H1 (cell line): ENCODE measurements around the gene DOCK3. TPM values are rescaled to one million over a fixed set of nuclear protein-coding genes. Genes with fewer than 3 reads are reported as not detected.

ENCODE experiments used
- HDAC2 ChIP-seq, 2 experiments: fragments of 300-600 bp in 1 of 2; sonication (generic) in 1 of 2; IDR thresholded peaks; 2 replicates each; pipeline ENCODE4 v1.6.1; 2011 to 2012; ENCODE audit warnings: low read depth in 2 of 2, low read length in 2 of 2, mild to moderate bottlenecking in 2 of 2, moderate library complexity in 2 of 2, borderline replicate concordance in 1 of 2, inconsistent platforms in 1 of 2
- polyA plus RNA-seq, 7 experiments: library from polyadenylated mRNA; depleted of rRNA in 3 of 7; stranded (reverse) in 5 of 7; unstranded in 2 of 7; fragments of >200 nt in 5 of 7; fragments of 200-250 nt in 2 of 7; gene quantifications; 1 replicate in 5 of 7; 2 replicates in 1 of 7; 4 replicates in 1 of 7; pipeline versions ENCODE4 v1.2.1 to v1.2.3, GENCODE V29; 2011 to 2013; ENCODE audit warnings: missing spikeins in 2 of 7, mixed read lengths in 2 of 7
- total RNA-seq: library from RNA; stranded (reverse); fragmentation: NEBNext Ultra II Directional; extraction: Animal tissue kit (Norgen Biotek cat#: 25700); gene quantifications from 2 replicates; pipeline ENCODE4 v1.2.1, GENCODE V29; 2021

The DOCK3 gene
- total and polyA plus RNA-seq, 2 of the 8 experiments (the other 6 are each of a cell fraction or from before 2014, with no cell fraction given) = 2.7 to 5.0 TPM

DNA sequence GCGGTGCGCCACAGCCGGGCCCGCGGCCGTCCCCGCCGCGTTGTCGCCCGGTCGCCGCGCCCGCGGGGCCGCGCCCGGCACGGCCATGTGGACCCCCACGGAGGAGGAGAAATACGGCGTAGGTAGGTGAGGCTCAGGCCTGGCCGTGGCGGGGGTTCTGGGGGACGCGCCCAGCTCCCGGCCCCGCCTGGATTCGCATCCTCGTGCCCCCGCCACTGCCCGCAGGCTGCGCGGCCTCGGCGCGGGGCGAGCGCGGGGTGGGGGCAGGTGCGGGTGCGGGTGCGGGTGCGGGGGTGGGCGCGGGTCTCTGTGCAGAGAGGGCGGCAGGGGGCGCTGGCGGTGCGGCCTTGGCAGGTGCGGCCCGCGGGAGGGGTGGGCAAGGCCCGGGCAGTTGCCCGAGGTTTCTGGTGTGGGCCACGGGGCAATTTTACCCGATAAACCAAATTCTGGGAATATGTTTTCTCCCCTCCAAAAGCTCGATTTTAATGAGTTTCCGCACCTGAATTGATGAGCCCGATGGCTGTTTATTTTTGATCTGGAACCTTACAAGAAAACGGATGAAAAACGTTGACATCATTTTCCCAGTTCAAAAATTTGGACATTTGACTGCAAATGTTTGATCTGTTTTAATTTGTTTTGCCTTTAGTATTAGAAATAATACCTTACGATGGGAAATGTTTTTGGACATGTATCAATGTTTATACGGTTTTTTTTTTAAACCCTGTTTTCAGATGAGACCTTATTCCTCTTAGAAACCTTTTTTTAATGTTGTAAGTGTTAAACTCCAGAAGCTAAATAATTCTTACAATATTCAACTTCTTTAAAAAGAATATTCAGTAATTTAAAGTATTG lies 678 bp downstream of the DOCK3 start (continued):
- no peak for TF ChIP-seq HDAC2 (IDR thresholded peaks at IDR 0.05; ENCODE audit: borderline replicate concordance in 1 of 2, low read depth in 2 of 2, low read length in 2 of 2)
